Measurements from ENCODE around the gene PATJ.

GRCh38 chr1:62111084-62111483 is 368.8 kb downstream of the PATJ start:
- no peak for TF ChIP-seq CTCF (IDR thresholded peaks at IDR 0.05)
- no peak for TF ChIP-seq POLR2A (IDR thresholded peaks at IDR 0.05)
